ENCODE measurements around the gene CBLN2.

The CBLN2 gene

GRCh38 chr18:72544092-72544886 is at the start of gene CBLN2:
CBLN2 (minus strand) TSS chr18:72544342; CDS start chr18:72542160, 2,182 bp downstream.
- peak; percentile 52 for DNase-seq

- no peak for DNase-seq
Observed at GRCh38 chr18:72588360-72588759, 44.2 kb upstream of the CBLN2 start.

- DNase-seq = no peak
Observed at GRCh38 chr18:72584787-72585186, 40.6 kb upstream of the CBLN2 start.

- DNase-seq = no peak
Observed at GRCh38 chr18:72581976-72582375, 37.8 kb upstream of the CBLN2 start.

GRCh38 chr18:72572896-72573295 is 28.8 kb upstream of the CBLN2 start:
- no peak for DNase-seq

- DNase-seq = no peak
Observed at GRCh38 chr18:72566290-72566689, 22.1 kb upstream of the CBLN2 start.

- DNase-seq = no peak
Observed at GRCh38 chr18:72555968-72556367, 11.8 kb upstream of the CBLN2 start.

- DNase-seq = no peak
Observed at GRCh38 chr18:72555101-72555500, 11.0 kb upstream of the CBLN2 start.

- DNase-seq = no peak
Observed at GRCh38 chr18:72543357-72544055, 636 bp downstream of the CBLN2 start.

- no peak for DNase-seq
Observed at GRCh38 chr18:72542984-72543356, 1.2 kb downstream of the CBLN2 start.

- no peak for DNase-seq
Observed at GRCh38 chr18:72542342-72542741, 1.8 kb downstream of the CBLN2 start.

- peak; percentile 25 for DNase-seq
Observed at GRCh38 chr18:72541871-72542332, 2.2 kb downstream of the CBLN2 start.

- DNase-seq = no peak
Observed at GRCh38 chr18:72539901-72540300, 4.2 kb downstream of the CBLN2 start.

- no peak for DNase-seq
Observed at GRCh38 chr18:72530622-72531021, 13.5 kb downstream of the CBLN2 start.

- no peak for DNase-seq
Observed at GRCh38 chr18:72504866-72505265, 39.3 kb downstream of the CBLN2 start.

- no peak for DNase-seq
Observed at GRCh38 chr18:72502671-72503431, 41.3 kb downstream of the CBLN2 start.

- no peak for DNase-seq
Observed at GRCh38 chr18:72492497-72492896, 51.6 kb downstream of the CBLN2 start.

Data from T1000 (cell line).